ENCODE measurements around the gene IL5.

DNA sequence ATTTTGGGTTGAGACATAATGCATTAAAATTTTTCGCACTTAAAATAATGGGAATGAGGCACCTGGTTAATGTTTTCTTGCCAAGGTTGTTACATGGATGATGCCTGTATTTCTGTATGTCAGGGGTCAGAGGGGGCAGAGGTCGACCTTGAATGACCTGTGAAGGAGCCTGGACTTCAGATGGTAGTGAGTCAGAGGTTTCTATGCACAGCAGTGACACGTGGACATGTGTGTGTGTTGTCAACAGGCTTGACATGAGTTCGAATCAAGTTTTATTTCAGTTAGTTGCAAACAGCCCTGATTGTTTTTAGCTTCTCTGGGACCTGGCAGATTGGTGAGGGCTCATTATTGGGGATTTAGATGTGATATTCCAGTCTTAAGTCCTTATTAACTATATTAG, 3.6 kb downstream of the IL5 start:
- TF ChIP-seq, protein P1, sequence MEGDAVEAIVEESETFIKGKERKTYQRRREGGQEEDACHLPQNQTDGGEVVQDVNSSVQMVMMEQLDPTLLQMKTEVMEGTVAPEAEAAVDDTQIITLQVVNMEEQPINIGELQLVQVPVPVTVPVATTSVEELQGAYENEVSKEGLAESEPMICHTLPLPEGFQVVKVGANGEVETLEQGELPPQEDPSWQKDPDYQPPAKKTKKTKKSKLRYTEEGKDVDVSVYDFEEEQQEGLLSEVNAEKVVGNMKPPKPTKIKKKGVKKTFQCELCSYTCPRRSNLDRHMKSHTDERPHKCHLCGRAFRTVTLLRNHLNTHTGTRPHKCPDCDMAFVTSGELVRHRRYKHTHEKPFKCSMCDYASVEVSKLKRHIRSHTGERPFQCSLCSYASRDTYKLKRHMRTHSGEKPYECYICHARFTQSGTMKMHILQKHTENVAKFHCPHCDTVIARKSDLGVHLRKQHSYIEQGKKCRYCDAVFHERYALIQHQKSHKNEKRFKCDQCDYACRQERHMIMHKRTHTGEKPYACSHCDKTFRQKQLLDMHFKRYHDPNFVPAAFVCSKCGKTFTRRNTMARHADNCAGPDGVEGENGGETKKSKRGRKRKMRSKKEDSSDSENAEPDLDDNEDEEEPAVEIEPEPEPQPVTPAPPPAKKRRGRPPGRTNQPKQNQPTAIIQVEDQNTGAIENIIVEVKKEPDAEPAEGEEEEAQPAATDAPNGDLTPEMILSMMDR (optimal IDR thresholded peaks at IDR 0.05 in 1 of 3, IDR thresholded peaks at IDR 0.05 in 1 of 3, conservative IDR thresholded peaks at IDR 0.05 in 1 of 3; ENCODE audit: extremely low read depth in 1 of 3, insufficient read depth in 2 of 3, low read length in 3 of 3), result no peak
- no peak for TF ChIP-seq EZH2 (IDR thresholded peaks at IDR 0.05; ENCODE audit: low read length)
